ENCODE results near the gene LPAR2. TPM values are rescaled to one million over a fixed set of nuclear protein-coding genes. Genes with fewer than 3 reads are reported as not detected.

The LPAR2 gene
- total and polyA plus RNA-seq, 2 of the 13 experiments (the other 11 are each of a cell fraction or from before 2014, with no cell fraction given), result 0.86 to 3.6 TPM

- TF ChIP-seq TFE3 (CRISPR knock-in tag; IDR thresholded peaks at IDR 0.05), result peak; percentile 59; the same call in 1 of the 2 replicates
- no peak for TF ChIP-seq LBX2 (CRISPR knock-in tag; IDR thresholded peaks at IDR 0.05; ENCODE audit: borderline replicate concordance)
- no peak for TF ChIP-seq LCORL (IDR thresholded peaks at IDR 0.05)
- peak; percentile 84 for TF ChIP-seq LCORL (CRISPR knock-in tag; IDR thresholded peaks at IDR 0.05)
- no peak for TF ChIP-seq ZBTB3 (CRISPR knock-in tag; IDR thresholded peaks at IDR 0.05; ENCODE audit: borderline replicate concordance, low read depth)
- TF ChIP-seq ZNF720 (CRISPR knock-in tag; IDR thresholded peaks at IDR 0.05), result no peak
- no peak for TF ChIP-seq JDP2 (CRISPR knock-in tag; IDR thresholded peaks at IDR 0.05; ENCODE audit: borderline replicate concordance)
- no peak for TF ChIP-seq ZNF460 (CRISPR knock-in tag; IDR thresholded peaks at IDR 0.05; ENCODE audit: borderline replicate concordance)
- peak; percentile 79 for TF ChIP-seq ZNF605 (CRISPR knock-in tag; IDR thresholded peaks at IDR 0.05)
- peak; percentile 39 for TF ChIP-seq ZNF770 (CRISPR knock-in tag; IDR thresholded peaks at IDR 0.05)
- no peak for TF ChIP-seq THAP9 (CRISPR knock-in tag; IDR thresholded peaks at IDR 0.05; ENCODE audit: borderline replicate concordance)
- TF ChIP-seq REXO4 (CRISPR knock-in tag; IDR thresholded peaks at IDR 0.05; ENCODE audit: borderline replicate concordance), result no peak
- no peak for TF ChIP-seq ZNF550 (CRISPR knock-in tag; IDR thresholded peaks at IDR 0.05; ENCODE audit: borderline replicate concordance)
- TF ChIP-seq E2F5 (CRISPR knock-in tag; conservative IDR thresholded peaks at IDR 0.05), result peak; percentile 93
- TF ChIP-seq PBX2 (CRISPR knock-in tag; IDR thresholded peaks at IDR 0.05), result peak; percentile 94
- peak; percentile 81 for TF ChIP-seq HNF4G (IDR thresholded peaks at IDR 0.05; ENCODE audit: borderline replicate concordance, low read depth, low read length)
- 0 out of 2 replicates have a peak, but pooled peaks have one; percentile 52 for TF ChIP-seq HNF4G (CRISPR knock-in tag; IDR thresholded peaks at IDR 0.05; ENCODE audit: borderline replicate concordance, low read depth)
- TF ChIP-seq MAFF (IDR thresholded peaks at IDR 0.05; ENCODE audit: low read depth, low read length), result no peak
- 0 out of 2 replicates have a peak, but pooled peaks have one; percentile 22 for TF ChIP-seq ZNF230 (CRISPR knock-in tag; IDR thresholded peaks at IDR 0.05)
- no peak for TF ChIP-seq FOXP1 (IDR thresholded peaks at IDR 0.05)
- peak; percentile 50; the same call in 1 of the 2 replicates for TF ChIP-seq FOXP1 (CRISPR knock-in tag; IDR thresholded peaks at IDR 0.05)
Measured at GRCh38 chr19:19668230-19669012, 40.4 kb upstream of the LPAR2 start, which contains the start of gene ZNF101 (continued).

Measured in HepG2 (cell line).